Dermis lymphatic vessel endothelial cell (primary cell): Measurements from ENCODE around the gene TPTE2. TPM values are rescaled to one million over a fixed set of nuclear protein-coding genes. Genes with fewer than 3 reads are reported as not detected.

ENCODE experiments used
- total RNA-seq: library from RNA; depleted of rRNA; stranded (reverse); fragments of >200 nt; gene quantifications from 2 replicates; pipeline ENCODE4 v1.2.1, GENCODE V29; 2014

Gene TPTE2
- total RNA-seq = not detected in 2 replicates

GRCh38 chr13:19561127-19561582 lies at the start of gene TPTE2:
TPTE2 (minus strand) TSS chr13:19561532; CDS start chr13:19503234, 58,298 bp downstream.

Other genes with a start within 250 kb of the TPTE2 start
- gene MPHOSPH8, start 72.1 kb upstream of the TPTE2 start, total RNA-seq = 10.3 and 15.6 TPM in 2 replicates
- gene PSPC1, start 221.4 kb upstream of the TPTE2 start, total RNA-seq = 53.5 and 68.8 TPM in 2 replicates